Stimulated activated CD8-positive, alpha-beta memory T cell treated with anti-CD3 and anti-CD28 coated beads, Interleukin-4, amount 100 ng/mL, for 4 hours (primary cell): ENCODE results near the gene CROCC2.

Experiments used
- DNase-seq, 2 donors: peaks; one replicate each; pipeline ENCODE4 v3.0.0-alpha.2; 2020; ENCODE audit warnings: low read depth in 2 of 2, low spot score in 1 of 2

CROCC2 gene

GRCh38 chr2:240904216-240905175 lies 1.6 kb upstream of the CROCC2 start:
- no peak for DNase-seq

- no peak for DNase-seq
Observed at GRCh38 chr2:240905176-240905781, 857 bp upstream of the CROCC2 start.

GRCh38 chr2:240906911-240907590 lies 915 bp downstream of the CROCC2 start:
- no peak for DNase-seq

GRCh38 chr2:240909216-240909974 lies 3.3 kb downstream of the CROCC2 start:
- DNase-seq, result no peak

- no peak for DNase-seq
Observed at GRCh38 chr2:240911641-240912265, 5.6 kb downstream of the CROCC2 start.

- DNase-seq, result no peak
Observed at GRCh38 chr2:240912878-240913809, 7.0 kb downstream of the CROCC2 start.

GRCh38 chr2:240913810-240914644 lies 7.9 kb downstream of the CROCC2 start:
- peak; percentile 17 to 38 for DNase-seq

GRCh38 chr2:240914645-240915525 lies 8.7 kb downstream of the CROCC2 start:
- DNase-seq, result no peak

- DNase-seq, result no peak
Observed at GRCh38 chr2:240915526-240916341, 9.6 kb downstream of the CROCC2 start.

- no peak for DNase-seq
Observed at GRCh38 chr2:240916571-240917008, 10.5 kb downstream of the CROCC2 start.

- DNase-seq, result no peak
Observed at GRCh38 chr2:240917009-240917683, 11.0 kb downstream of the CROCC2 start.

GRCh38 chr2:240917684-240918257 lies 11.6 kb downstream of the CROCC2 start:
- DNase-seq, result no peak

- no peak for DNase-seq
Observed at GRCh38 chr2:240918258-240919091, 12.3 kb downstream of the CROCC2 start.

- DNase-seq, result no peak
Observed at GRCh38 chr2:240919161-240919781, 13.1 kb downstream of the CROCC2 start.
